Thyroid gland (tissue), 4 donors: ENCODE measurements around the gene CEP295NL.

Experiments used
- CTCF ChIP-seq, 6 experiments: fragments of 200-600 bp in 3 of 6; fragments of 450-650 bp in 3 of 6; sonication (generic) in 3 of 6; IDR thresholded peaks; one replicate each; pipeline ENCODE4 v1.5.1; 2016 to 2019; ENCODE audit warnings: antibody characterized with exemption in 6 of 6, mild to moderate bottlenecking in 2 of 6, inconsistent platforms in 1 of 6, moderate library complexity in 1 of 6
- POLR2A ChIP-seq, 2 donors: fragments of 450-650 bp; IDR thresholded peaks; one replicate each; pipeline ENCODE4 v1.6.1; 2017; ENCODE audit warnings: antibody characterized with exemption in 2 of 2, mild to moderate bottlenecking in 2 of 2, moderate library complexity in 1 of 2

GRCh38 chr17:78852709-78853121, 50.3 kb downstream of the CEP295NL start:
- TF ChIP-seq POLR2A (IDR thresholded peaks at IDR 0.05) (no peak), CTCF (IDR thresholded peaks at IDR 0.05) (no peak)
